NT2/D1 (cell line): ENCODE results near the gene ESR2.
"Not testable (repeated sequence)": the region's sequence is repeated elsewhere in the genome, so short reads cannot be mapped to it uniquely, and the experiment has no call there.

Source experiments
- DNase-seq: peaks from one replicate; pipeline ENCODE4 v3.0.0-alpha.2; 2011; ENCODE audit warnings: low read depth, low spot score
- H3K27me3 ChIP-seq: 2 replicates; pipeline ENCODE4 v1.6.0; 2011; ENCODE audit warnings: mild to moderate bottlenecking; ENCODE audit not compliant: insufficient read length, insufficient read depth
- H3K36me3 ChIP-seq: 2 replicates; pipeline ENCODE4 v1.6.1; 2011; ENCODE audit warnings: mild to moderate bottlenecking, low read length, mixed read lengths; ENCODE audit not compliant: insufficient read depth, insufficient read length
- H3K4me1 ChIP-seq: 2 replicates; pipeline ENCODE4 v1.5.1; 2011; ENCODE audit not compliant: insufficient read depth, insufficient read length
- H3K4me3 ChIP-seq: 2 replicates; pipeline ENCODE4 v1.5.1; 2011; ENCODE audit warnings: low read depth; ENCODE audit not compliant: insufficient read length
- H3K9ac ChIP-seq: 2 replicates; pipeline ENCODE4 v1.6.0; 2011; ENCODE audit warnings: low read depth; ENCODE audit not compliant: insufficient read length
- H3K9me3 ChIP-seq: 2 replicates; pipeline ENCODE4 v1.5.1; 2011; ENCODE audit warnings: mild to moderate bottlenecking, low read length; ENCODE audit not compliant: insufficient read depth
- SUZ12 ChIP-seq: IDR thresholded peaks from 2 replicates; pipeline ENCODE4 v1.6.1; 2011; ENCODE audit not compliant: insufficient read length, insufficient read depth; ENCODE audit errors: extremely low read depth
- YY1 ChIP-seq: IDR thresholded peaks from 2 replicates; pipeline ENCODE4 v1.6.1; 2011; ENCODE audit not compliant: insufficient read length, insufficient read depth
- ZNF274 ChIP-seq: IDR thresholded peaks from 2 replicates; pipeline ENCODE4 v1.6.1; 2011; ENCODE audit warnings: mild to moderate bottlenecking, low read depth, low read length

The ESR2 gene

GRCh38 chr14:64212666-64213065 is 81.5 kb downstream of the ESR2 start:
- Histone ChIP-seq H3K27me3 (no peaks in the 10 kb centered on the region), H3K4me3 (no peak overlapping the region), H3K9ac (no peak overlapping the region), H3K36me3 (peaks cover 64% of the 10 kb centered on the region), H3K4me1 (no peaks in the 10 kb centered on the region), H3K9me3 (no peaks in the 10 kb centered on the region)
- no peak for DNase-seq
- TF ChIP-seq YY1, result no peak

DNA sequence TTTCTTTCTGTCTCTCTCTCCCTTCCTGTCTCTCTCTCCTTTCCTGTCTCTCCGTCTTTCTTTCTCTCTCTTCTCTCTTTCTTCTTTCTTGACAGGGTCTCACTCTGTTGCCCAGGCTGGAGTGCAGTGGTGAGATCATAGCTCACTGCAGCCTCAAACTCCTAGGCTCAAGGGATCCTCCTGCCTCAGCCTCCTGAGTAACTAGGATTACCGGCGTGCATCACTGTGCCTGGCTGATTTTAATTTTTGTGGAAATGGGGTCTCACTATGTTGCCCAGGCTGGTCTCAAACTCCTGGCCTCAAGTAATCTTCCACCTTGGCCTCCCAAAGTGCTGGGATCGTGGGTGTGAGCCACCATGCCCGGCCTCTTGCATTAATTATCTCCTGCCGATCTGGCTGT is 83.3 kb downstream of the ESR2 start:
- not testable (repeated sequence) for H3K27me3 ChIP-seq, H3K4me3 ChIP-seq, H3K4me1 ChIP-seq, H3K9me3 ChIP-seq, DNase-seq, H3K9ac ChIP-seq
- peaks cover 49% of the 10 kb centered on the region for H3K36me3 ChIP-seq

GRCh38 chr14:64210216-64210615 is 84.0 kb downstream of the ESR2 start:
- Histone ChIP-seq H3K36me3 (peaks cover 44% of the 10 kb centered on the region), H3K4me3 (no peak overlapping the region), H3K9me3 (no peaks in the 10 kb centered on the region), H3K9ac (no peak overlapping the region), H3K4me1 (peaks cover 3% of the 10 kb centered on the region), H3K27me3 (no peaks in the 10 kb centered on the region)
- DNase-seq, result no peak
- TF ChIP-seq YY1, result no peak
- no peak for TF ChIP-seq ZNF274
- no peak for TF ChIP-seq SUZ12

- H3K9ac ChIP-seq, result no peak overlapping the region
- no peak for TF ChIP-seq YY1
- no peak for TF ChIP-seq SUZ12
- no peak for TF ChIP-seq ZNF274
- peaks cover 38% of the 10 kb centered on the region for H3K36me3 ChIP-seq
- H3K9me3 ChIP-seq, result no peaks in the 10 kb centered on the region
- H3K4me3 ChIP-seq, result no peak overlapping the region
- no peaks in the 10 kb centered on the region for H3K27me3 ChIP-seq
- no peak for DNase-seq
- peaks cover 3% of the 10 kb centered on the region for H3K4me1 ChIP-seq
Measured at GRCh38 chr14:64209444-64210131, 84.6 kb downstream of the ESR2 start.

GRCh38 chr14:64208981-64209380 is 85.2 kb downstream of the ESR2 start:
- Histone ChIP-seq H3K4me3 (no peak overlapping the region), H3K27me3 (no peaks in the 10 kb centered on the region), H3K9me3 (no peaks in the 10 kb centered on the region), H3K4me1 (peaks cover 3% of the 10 kb centered on the region), H3K9ac (no peak overlapping the region), H3K36me3 (peaks cover 32% of the 10 kb centered on the region)
- no peak for DNase-seq
- no peak for TF ChIP-seq ZNF274
- TF ChIP-seq YY1, result no peak
- TF ChIP-seq SUZ12, result no peak

DNA sequence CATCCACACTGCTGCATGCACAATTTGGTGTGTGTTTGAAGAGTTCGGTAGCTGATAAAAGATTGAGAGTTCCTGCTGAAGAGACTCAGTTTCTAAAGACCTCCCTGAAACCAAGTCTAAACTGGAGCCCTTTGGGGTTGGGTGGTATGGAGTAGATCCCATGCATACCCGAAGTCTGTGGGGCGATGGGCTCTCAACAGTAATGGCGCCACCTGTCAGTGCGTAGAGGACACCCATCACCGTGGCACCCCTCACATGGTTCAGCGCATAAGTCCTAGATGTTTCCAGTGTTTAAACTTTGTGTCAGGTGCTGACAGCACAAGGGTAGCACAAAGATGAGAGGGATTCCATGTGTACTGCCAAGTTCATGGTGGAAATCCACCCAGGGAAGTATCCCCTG is 85.9 kb downstream of the ESR2 start:
- H3K36me3 ChIP-seq, result peaks cover 33% of the 10 kb centered on the region
- no peak overlapping the region for H3K9ac ChIP-seq
- peaks cover 3% of the 10 kb centered on the region for H3K4me1 ChIP-seq
- H3K27me3 ChIP-seq, result no peaks in the 10 kb centered on the region
- H3K9me3 ChIP-seq, result no peaks in the 10 kb centered on the region
- no peak for TF ChIP-seq YY1
- no peak for DNase-seq
- H3K4me3 ChIP-seq, result no peak overlapping the region

DNA sequence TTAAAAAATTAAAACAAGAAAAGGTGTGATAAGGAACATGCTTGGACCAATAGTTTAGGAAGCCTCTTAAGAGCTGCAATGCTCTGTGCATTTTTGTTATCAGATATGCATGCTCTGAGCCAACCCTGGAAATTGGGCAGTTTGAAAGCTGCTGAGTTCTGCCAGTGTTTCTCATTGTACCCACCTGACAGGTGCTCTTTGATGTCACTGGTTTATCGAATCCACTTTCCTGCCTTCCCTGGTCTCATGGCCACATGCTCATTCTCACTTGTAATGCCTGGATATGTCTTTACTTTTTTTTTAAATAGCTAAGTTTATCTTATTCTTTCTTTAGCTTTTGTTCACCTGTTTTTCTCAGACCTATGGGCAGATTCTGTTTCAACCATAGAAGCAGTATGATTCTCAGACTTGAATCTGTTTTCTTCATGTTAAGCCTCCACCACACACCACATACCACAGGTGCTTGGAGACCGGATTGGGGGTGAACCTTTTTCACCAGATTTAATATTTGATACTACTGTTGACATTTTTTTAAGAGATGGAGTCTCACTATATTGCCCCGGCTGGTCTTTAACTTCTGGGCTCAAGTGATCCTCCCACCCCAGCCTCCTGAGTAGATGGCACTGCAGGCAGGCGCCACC is 90.7 kb downstream of the ESR2 start:
- Histone ChIP-seq H3K9me3 (no peaks in the 10 kb centered on the region), H3K27me3 (no peaks in the 10 kb centered on the region), H3K4me1 (peaks cover 3% of the 10 kb centered on the region), H3K9ac (no peak overlapping the region), H3K4me3 (no peak overlapping the region), H3K36me3 (peaks cover 6% of the 10 kb centered on the region)
- no peak for TF ChIP-seq SUZ12
- TF ChIP-seq YY1, result no peak
- no peak for TF ChIP-seq ZNF274
- DNase-seq, result no peak
